ENCODE data around the gene TNIK.

GRCh38 chr3:171260466-171260865 lies 199.7 kb downstream of the TNIK start:
- TF ChIP-seq CTCF (IDR thresholded peaks at IDR 0.05) (no peak), POLR2A (IDR thresholded peaks at IDR 0.05) (no peak)
